HEK293 (cell line): ENCODE data around the gene GNAZ.

Experiments
- ATF2 ChIP-seq: fragments of 450-650 bp; formaldehyde crosslinking; IDR thresholded peaks from 2 replicates; pipeline ENCODE4 v1.5.1; 2016; ENCODE audit warnings: missing biosample characterization, missing genetic modification characterization, low read depth
- MZF1 ChIP-seq: fragments of 450-650 bp; formaldehyde crosslinking; IDR thresholded peaks from 2 replicates; pipeline ENCODE4 v1.5.1; 2017; ENCODE audit warnings: missing biosample characterization, missing genetic modification characterization, borderline replicate concordance
- ZNF112 ChIP-seq: fragments of 450-650 bp; formaldehyde crosslinking; IDR thresholded peaks from 2 replicates; pipeline ENCODE4 v1.5.0; 2017; ENCODE audit warnings: missing biosample characterization, missing genetic modification characterization
- ZNF114 ChIP-seq: fragments of 450-650 bp; formaldehyde crosslinking; IDR thresholded peaks from 2 replicates; pipeline ENCODE4 v1.5.0; 2017; ENCODE audit warnings: missing biosample characterization, missing genetic modification characterization
- ZNF214 ChIP-seq: fragments of 450-650 bp; formaldehyde crosslinking; IDR thresholded peaks from 2 replicates; pipeline ENCODE4 v1.5.1; 2017; ENCODE audit warnings: missing biosample characterization, mild to moderate bottlenecking, missing genetic modification characterization, borderline replicate concordance
- ZNF629 ChIP-seq: fragments of 450-650 bp; formaldehyde crosslinking; IDR thresholded peaks from 2 replicates; pipeline ENCODE4 v1.5.1; 2017; ENCODE audit warnings: missing biosample characterization, missing genetic modification characterization
- ZNF747 ChIP-seq: fragments of 450-650 bp; formaldehyde crosslinking; IDR thresholded peaks from 2 replicates; pipeline ENCODE4 v1.5.1; 2016; ENCODE audit warnings: missing biosample characterization, missing genetic modification characterization
- TF ChIP-seq, protein P1 (sequence below): fragments of 450-650 bp; IDR thresholded peaks from 2 replicates; pipeline ENCODE4 v1.5.1; 2018; ENCODE audit warnings: missing biosample characterization, mild to moderate bottlenecking, missing genetic modification characterization
- TF ChIP-seq, protein P2 (sequence below): fragments of 450-650 bp; formaldehyde crosslinking; IDR thresholded peaks from 2 replicates; pipeline ENCODE4 v1.5.1; 2016; ENCODE audit warnings: missing biosample characterization, missing genetic modification characterization
- TF ChIP-seq, protein P3 (sequence below): fragments of 450-650 bp; formaldehyde crosslinking; IDR thresholded peaks from 2 replicates; pipeline ENCODE4 v1.5.1; 2016; ENCODE audit warnings: missing biosample characterization, missing genetic modification characterization
- TF ChIP-seq, protein P4 (sequence below): sonication (generic); formaldehyde crosslinking; IDR thresholded peaks from 2 replicates; pipeline ENCODE4 v1.8.1; 2022; ENCODE audit warnings: mild to moderate bottlenecking, moderate library complexity, missing genetic modification reagents
- TF ChIP-seq, protein P5 (sequence below): fragments of 450-650 bp; formaldehyde crosslinking; IDR thresholded peaks from 2 replicates; pipeline ENCODE4 v1.5.1; 2016; ENCODE audit warnings: missing biosample characterization, missing genetic modification characterization

DNA sequence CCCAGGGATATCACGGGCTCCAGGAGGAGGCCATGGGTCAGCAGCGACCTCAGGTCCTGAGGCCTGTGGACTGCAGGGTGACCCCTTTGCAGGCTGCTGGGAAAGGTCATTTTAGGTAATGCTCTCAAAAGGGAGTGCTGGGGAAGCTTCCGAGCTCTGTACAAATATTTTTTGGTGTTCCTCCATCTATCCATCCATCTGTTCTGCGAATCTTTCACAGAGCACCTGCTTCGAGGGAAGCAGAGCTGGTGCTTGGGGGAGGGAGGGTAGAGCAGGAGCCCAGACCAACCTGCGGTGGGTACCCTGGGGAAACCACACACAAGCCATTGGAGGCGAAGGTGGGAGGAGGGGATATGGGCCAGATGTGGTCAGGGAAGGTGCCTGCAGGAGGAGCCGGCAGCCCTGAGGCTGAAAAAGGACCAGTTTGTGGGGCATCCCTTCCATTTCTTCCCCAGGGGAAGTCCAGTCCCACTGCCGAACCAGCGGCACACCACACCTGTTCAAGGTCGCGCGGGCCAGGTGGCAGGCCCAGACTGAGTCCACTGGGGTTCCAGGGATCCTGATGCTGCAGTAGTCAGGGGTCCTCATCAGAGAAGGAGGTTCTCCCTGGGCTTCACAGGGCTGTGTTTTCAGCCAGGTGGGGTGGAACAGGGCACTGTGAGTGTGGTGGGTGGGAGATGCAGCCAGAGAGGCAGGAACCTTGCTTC lies 13.1 kb downstream of the GNAZ start:
- TF ChIP-seq, protein P1, sequence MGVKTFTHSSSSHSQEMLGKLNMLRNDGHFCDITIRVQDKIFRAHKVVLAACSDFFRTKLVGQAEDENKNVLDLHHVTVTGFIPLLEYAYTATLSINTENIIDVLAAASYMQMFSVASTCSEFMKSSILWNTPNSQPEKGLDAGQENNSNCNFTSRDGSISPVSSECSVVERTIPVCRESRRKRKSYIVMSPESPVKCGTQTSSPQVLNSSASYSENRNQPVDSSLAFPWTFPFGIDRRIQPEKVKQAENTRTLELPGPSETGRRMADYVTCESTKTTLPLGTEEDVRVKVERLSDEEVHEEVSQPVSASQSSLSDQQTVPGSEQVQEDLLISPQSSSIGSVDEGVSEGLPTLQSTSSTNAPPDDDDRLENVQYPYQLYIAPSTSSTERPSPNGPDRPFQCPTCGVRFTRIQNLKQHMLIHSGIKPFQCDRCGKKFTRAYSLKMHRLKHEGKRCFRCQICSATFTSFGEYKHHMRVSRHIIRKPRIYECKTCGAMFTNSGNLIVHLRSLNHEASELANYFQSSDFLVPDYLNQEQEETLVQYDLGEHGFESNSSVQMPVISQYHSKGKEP (tag by site-specific recombination), result no peak
- TF ChIP-seq ZNF214 (tag by site-specific recombination) (no peak), ZNF747 (tag by site-specific recombination) (no peak), ZNF112 (tag by site-specific recombination) (no peak), ZNF114 (tag by site-specific recombination) (no peak), ZNF629 (tag by site-specific recombination) (no peak), ATF2 (tag by site-specific recombination) (no peak), MZF1 (tag by site-specific recombination) (no peak)
- TF ChIP-seq, protein P2, sequence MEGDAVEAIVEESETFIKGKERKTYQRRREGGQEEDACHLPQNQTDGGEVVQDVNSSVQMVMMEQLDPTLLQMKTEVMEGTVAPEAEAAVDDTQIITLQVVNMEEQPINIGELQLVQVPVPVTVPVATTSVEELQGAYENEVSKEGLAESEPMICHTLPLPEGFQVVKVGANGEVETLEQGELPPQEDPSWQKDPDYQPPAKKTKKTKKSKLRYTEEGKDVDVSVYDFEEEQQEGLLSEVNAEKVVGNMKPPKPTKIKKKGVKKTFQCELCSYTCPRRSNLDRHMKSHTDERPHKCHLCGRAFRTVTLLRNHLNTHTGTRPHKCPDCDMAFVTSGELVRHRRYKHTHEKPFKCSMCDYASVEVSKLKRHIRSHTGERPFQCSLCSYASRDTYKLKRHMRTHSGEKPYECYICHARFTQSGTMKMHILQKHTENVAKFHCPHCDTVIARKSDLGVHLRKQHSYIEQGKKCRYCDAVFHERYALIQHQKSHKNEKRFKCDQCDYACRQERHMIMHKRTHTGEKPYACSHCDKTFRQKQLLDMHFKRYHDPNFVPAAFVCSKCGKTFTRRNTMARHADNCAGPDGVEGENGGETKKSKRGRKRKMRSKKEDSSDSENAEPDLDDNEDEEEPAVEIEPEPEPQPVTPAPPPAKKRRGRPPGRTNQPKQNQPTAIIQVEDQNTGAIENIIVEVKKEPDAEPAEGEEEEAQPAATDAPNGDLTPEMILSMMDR (tag by site-specific recombination), result no peak
- TF ChIP-seq, protein P3, sequence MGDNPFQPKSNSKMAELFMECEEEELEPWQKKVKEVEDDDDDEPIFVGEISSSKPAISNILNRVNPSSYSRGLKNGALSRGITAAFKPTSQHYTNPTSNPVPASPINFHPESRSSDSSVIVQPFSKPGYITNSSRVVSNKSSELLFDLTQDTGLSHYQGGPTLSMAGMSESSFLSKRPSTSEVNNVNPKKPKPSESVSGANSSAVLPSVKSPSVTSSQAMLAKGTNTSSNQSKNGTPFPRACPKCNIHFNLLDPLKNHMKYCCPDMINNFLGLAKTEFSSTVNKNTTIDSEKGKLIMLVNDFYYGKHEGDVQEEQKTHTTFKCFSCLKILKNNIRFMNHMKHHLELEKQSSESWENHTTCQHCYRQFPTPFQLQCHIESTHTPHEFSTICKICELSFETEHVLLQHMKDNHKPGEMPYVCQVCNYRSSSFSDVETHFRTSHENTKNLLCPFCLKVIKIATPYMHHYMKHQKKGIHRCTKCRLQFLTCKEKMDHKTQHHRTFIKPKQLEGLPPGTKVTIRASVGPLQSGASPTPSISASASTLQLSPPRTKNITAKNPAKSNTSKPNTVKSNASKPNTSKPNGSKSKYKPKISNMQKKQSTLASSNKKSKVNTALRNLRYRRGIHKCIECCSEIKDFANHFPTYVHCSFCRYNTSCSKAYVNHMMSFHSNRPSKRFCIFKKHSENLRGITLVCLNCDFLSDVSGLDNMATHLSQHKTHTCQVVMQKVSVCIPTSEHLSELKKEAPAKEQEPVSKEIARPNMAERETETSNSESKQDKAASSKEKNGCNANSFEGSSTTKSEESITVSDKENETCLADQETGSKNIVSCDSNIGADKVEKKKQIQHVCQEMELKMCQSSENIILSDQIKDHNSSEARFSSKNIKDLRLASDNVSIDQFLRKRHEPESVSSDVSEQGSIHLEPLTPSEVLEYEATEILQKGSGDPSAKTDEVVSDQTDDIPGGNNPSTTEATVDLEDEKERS (tag by site-specific recombination), result no peak
- TF ChIP-seq, protein P4, sequence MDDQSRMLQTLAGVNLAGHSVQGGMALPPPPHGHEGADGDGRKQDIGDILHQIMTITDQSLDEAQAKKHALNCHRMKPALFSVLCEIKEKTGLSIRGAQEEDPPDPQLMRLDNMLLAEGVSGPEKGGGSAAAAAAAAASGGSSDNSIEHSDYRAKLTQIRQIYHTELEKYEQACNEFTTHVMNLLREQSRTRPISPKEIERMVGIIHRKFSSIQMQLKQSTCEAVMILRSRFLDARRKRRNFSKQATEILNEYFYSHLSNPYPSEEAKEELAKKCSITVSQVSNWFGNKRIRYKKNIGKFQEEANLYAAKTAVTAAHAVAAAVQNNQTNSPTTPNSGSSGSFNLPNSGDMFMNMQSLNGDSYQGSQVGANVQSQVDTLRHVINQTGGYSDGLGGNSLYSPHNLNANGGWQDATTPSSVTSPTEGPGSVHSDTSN (CRISPR knock-in tag), result no peak
- TF ChIP-seq, protein P5, sequence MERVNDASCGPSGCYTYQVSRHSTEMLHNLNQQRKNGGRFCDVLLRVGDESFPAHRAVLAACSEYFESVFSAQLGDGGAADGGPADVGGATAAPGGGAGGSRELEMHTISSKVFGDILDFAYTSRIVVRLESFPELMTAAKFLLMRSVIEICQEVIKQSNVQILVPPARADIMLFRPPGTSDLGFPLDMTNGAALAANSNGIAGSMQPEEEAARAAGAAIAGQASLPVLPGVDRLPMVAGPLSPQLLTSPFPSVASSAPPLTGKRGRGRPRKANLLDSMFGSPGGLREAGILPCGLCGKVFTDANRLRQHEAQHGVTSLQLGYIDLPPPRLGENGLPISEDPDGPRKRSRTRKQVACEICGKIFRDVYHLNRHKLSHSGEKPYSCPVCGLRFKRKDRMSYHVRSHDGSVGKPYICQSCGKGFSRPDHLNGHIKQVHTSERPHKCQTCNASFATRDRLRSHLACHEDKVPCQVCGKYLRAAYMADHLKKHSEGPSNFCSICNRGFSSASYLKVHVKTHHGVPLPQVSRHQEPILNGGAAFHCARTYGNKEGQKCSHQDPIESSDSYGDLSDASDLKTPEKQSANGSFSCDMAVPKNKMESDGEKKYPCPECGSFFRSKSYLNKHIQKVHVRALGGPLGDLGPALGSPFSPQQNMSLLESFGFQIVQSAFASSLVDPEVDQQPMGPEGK, result no peak
